ENCODE measurements around the gene SOX4. TPM values are rescaled to one million over a fixed set of nuclear protein-coding genes. Genes with fewer than 3 reads are reported as not detected.
"Not testable (repeated sequence)": the region's sequence is repeated elsewhere in the genome, so short reads cannot be mapped to it uniquely, and the experiment has no call there.

Gene SOX4
- 1 to 10 TPM; 3.1 to 5.1 TPM for total RNA-seq

GRCh38 chr6:21593412-21593926, at the start of gene SOX4:
SOX4 (plus strand) TSS chr6:21593751; CDS start chr6:21594535, 784 bp downstream.
- Histone ChIP-seq H3K36me3 (no peaks in the 10 kb centered on the region), H3K9me3 (no peaks in the 10 kb centered on the region), H3K4me3 (peak within 1 kb of the TSS; percentile 66 to 83), H3K27me3 (no peaks in the 10 kb centered on the region), H3K27ac (peak within 1 kb of the TSS; percentile 86 to 92), H3K4me1 (peaks cover 0 to 21% of the 10 kb centered on the region in 2 donors)
- DNase-seq (ENCODE audit: low spot score) = peak; percentile 95
- no peak for TF ChIP-seq CTCF (IDR thresholded peaks at IDR 0.05)

GRCh38 chr6:21552286-21552685, 41.3 kb upstream of the SOX4 start:
- H3K9me3 ChIP-seq; H3K27me3 ChIP-seq; H3K27ac ChIP-seq; DNase-seq (ENCODE audit: low spot score); H3K36me3 ChIP-seq; H3K4me1 ChIP-seq; H3K4me3 ChIP-seq: not testable (repeated sequence)

- Histone ChIP-seq H3K27ac (no peak overlapping the region), H3K27me3 (no peaks in the 10 kb centered on the region), H3K4me1 (peaks cover 0 to 7% of the 10 kb centered on the region in 2 donors), H3K4me3 (no peak overlapping the region), H3K9me3 (no peaks in the 10 kb centered on the region), H3K36me3 (no peaks in the 10 kb centered on the region)
- DNase-seq (ENCODE audit: low spot score) = no peak
- TF ChIP-seq CTCF (IDR thresholded peaks at IDR 0.05) = no peak
Measured at GRCh38 chr6:21554286-21554685, 39.3 kb upstream of the SOX4 start.

GRCh38 chr6:21555197-21555596, 38.4 kb upstream of the SOX4 start:
- no peaks in the 10 kb centered on the region for H3K9me3 ChIP-seq
- no peaks in the 10 kb centered on the region for H3K36me3 ChIP-seq
- no peak for TF ChIP-seq CTCF (IDR thresholded peaks at IDR 0.05)
- H3K27ac ChIP-seq = no peak overlapping the region
- H3K4me1 ChIP-seq = peaks cover 0 to 7% of the 10 kb centered on the region in 2 donors
- no peaks in the 10 kb centered on the region for H3K27me3 ChIP-seq
- no peak for DNase-seq (ENCODE audit: low spot score)
- no peak overlapping the region for H3K4me3 ChIP-seq

- H3K36me3 ChIP-seq = no peaks in the 10 kb centered on the region
- H3K27ac ChIP-seq = no peak overlapping the region
- DNase-seq (ENCODE audit: low spot score) = no peak
- TF ChIP-seq CTCF (IDR thresholded peaks at IDR 0.05) = no peak
- peaks cover 0 to 7% of the 10 kb centered on the region in 2 donors for H3K4me1 ChIP-seq
- H3K9me3 ChIP-seq = no peaks in the 10 kb centered on the region
- H3K27me3 ChIP-seq = no peaks in the 10 kb centered on the region
- no peak overlapping the region for H3K4me3 ChIP-seq
Measured at GRCh38 chr6:21556511-21556910, 37.0 kb upstream of the SOX4 start.

GRCh38 chr6:21556968-21557721, 36.4 kb upstream of the SOX4 start:
- Histone ChIP-seq H3K27me3 (no peaks in the 10 kb centered on the region), H3K9me3 (no peaks in the 10 kb centered on the region), H3K36me3 (no peaks in the 10 kb centered on the region), H3K27ac (no peak overlapping the region), H3K4me3 (no peak overlapping the region), H3K4me1 (peaks cover 0 to 7% of the 10 kb centered on the region in 2 donors)
- no peak for TF ChIP-seq CTCF (IDR thresholded peaks at IDR 0.05)
- no peak for DNase-seq (ENCODE audit: low spot score)
